LNCAP (cell line): Measurements from ENCODE around the gene SPR.

Experiments used
- CTCF ChIP-seq: fragments of 450-650 bp; IDR thresholded peaks from 2 replicates; pipeline ENCODE4 v1.5.1; 2017; ENCODE audit warnings: mild to moderate bottlenecking

Gene SPR

GRCh38 chr2:72891091-72891818 lies 4.0 kb downstream of the SPR start:
- no peak for TF ChIP-seq CTCF

GRCh38 chr2:72892506-72893173 lies 5.4 kb downstream of the SPR start:
- TF ChIP-seq CTCF = peak; percentile 62

GRCh38 chr2:72893594-72894319 lies 6.5 kb downstream of the SPR start:
- peak; percentile 39; the same call in 1 of the 2 replicates for TF ChIP-seq CTCF

GRCh38 chr2:72894514-72894913 lies 7.3 kb downstream of the SPR start:
- no peak for TF ChIP-seq CTCF

DNA sequence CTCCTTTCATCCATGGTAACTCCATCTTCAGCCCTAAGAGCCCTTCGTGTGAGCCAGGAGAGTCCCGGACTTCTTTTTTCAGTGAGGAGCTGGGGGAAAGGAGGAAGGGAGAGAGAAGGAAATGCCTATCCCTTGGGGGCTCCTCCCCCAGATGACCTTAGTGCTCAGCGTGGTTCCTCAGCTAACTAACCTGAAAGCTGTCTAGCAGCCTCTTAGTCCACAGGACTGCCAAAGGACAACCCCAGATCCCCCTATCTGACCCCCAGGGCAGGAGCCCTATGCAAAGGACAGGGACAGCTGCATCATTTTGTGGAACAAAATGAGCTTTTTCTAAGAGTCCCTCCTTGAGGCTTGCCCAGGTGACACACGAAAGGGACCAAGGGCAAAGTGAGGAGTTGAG lies 7.9 kb downstream of the SPR start:
- TF ChIP-seq CTCF = no peak

GRCh38 chr2:72895759-72896281 lies 8.6 kb downstream of the SPR start:
- TF ChIP-seq CTCF = no peak

GRCh38 chr2:72896446-72896845 lies 9.2 kb downstream of the SPR start:
- TF ChIP-seq CTCF = no peak
